ENCODE data around the gene MAK. TPM values are rescaled to one million over a fixed set of nuclear protein-coding genes. Genes with fewer than 3 reads are reported as not detected.
"Not testable (repeated sequence)": the region's sequence is repeated elsewhere in the genome, so short reads cannot be mapped to it uniquely, and the experiment has no call there.

Gene MAK
- total RNA-seq, 1 experiment from 2014 or later: not detected

DNA sequence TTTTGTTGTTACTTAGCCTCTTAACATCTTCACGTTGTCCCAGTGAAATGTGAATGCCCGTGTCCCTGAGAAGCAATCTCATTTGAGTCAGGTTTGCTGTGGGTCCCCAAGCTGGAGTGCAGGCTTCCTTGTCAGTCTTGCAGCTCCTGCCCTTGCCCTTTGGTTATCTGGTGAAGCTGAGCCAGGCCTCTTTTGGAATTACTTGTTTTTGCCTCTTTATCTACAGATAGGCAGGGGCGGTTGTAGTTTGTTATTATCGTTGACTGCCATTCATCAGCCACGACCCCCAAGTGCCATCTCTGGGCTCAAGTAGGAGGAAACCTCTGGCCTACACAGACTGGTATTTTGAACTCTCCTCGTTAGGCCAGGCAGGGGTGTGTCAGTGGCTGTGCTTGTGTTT is 113.3 kb downstream of the MAK start:
- DNase-seq (ENCODE audit: low read depth): no peak

DNA sequence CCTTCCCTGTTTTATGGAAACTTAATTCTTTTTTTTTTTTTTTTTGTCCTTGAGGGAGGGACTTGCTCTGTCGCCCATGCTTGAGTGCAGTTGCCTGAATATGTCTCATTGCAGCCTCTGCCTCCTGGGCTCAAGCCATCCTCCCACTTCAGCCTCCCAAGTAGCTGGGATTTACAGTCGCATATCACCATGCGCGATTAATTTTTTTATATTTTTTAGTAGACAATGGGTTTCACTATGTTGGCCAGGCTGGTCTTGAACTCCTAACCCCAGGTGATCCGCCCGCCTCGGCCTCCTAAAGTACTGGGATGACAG is 114.8 kb downstream of the MAK start:
- DNase-seq (ENCODE audit: low read depth): peak; percentile 29

DNA sequence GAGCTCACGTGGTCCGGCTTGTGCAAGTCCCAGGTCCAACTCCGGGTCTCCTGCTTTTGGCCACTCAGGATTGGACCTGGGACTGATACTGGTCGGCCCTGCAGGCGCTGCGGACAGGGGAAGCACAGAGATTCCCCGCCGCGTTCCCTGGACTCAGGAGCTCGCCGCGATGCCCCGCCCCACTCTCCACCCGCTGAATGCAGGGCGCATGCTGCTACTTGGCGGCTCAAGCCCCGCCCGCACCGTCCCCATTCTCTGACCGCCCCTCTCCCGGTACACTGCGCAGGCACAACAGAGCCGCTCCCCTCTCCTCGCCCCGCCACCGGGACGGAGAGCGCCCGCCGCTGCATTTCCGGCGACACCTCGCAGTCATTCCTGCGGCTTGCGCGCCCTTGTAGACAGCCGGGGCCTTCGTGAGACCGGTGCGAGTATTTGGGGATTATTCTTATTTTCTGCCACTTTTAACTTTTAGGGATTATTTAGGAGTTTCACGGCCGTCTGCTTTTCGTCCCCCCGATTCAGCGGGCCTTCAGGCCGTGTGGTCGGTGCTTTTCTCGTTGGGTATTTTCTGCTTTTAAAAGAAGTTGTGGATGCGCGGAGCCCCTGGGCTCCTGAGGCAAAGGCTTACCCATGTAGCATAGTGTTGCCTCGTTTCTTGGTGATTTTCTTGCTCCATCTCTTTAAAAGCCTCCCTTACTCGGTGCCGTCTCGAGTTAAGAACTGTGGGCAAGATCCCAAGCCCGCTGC is 115.3 kb downstream of the MAK start, which contains the start of gene TMEM14C:
TMEM14C (plus strand) TSS at position 251 of the 747 bp plus-strand sequence. CDS start 1,544 bp downstream, outside the sequence.
- DNase-seq (ENCODE audit: low read depth): peak; percentile 95

DNA sequence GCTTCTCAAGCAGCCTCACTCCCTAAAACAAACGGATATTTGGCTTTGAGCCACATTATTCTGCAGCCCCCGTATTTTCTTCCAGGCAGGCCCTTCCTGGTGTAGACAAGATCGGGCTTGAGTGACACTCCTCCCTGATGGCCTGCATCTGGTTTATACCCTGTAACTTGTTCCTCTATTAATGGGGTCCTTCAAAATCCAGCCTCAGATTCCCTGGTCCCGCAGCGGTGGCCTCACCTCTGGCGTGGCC is 115.8 kb downstream of the MAK start:
- DNase-seq (ENCODE audit: low read depth): no peak

DNA sequence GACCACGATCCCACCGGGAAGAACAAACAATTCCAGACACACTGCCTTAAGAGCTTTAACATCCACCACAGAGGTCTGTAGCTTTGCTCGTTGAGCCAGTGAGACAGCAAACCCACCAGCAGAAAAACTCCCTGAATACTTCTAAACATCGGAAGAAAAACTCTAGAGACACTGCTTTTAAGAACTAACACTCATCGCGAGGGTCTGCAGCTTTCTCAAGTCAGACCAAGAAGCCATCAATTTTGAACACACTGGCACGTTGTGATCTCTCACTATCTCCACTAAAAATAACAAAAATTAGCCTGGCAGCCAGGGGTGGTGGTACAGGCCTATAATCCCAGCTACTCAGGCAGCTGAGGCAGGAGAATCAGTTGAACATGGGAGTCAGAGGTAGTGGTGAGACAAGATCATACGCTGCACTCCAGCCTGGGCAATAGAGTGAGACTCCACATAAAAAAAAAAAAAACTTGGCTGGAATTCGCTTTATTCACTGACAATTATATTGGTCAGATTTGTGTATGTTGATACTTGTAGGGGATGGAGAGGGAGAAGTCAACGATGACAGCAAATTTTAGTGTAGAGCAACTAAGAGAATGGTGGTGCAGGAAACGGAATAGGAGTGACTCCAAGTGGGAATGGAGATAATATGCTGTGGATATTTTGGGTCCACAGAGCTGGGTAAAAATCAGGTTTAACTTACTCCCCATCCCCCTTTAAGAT is 116.3 kb downstream of the MAK start:
- DNase-seq (ENCODE audit: low read depth): no peak

GRCh38 chr6:10720960-10721849 is 117.1 kb downstream of the MAK start:
- not testable (repeated sequence) for DNase-seq (ENCODE audit: low read depth)

DNA sequence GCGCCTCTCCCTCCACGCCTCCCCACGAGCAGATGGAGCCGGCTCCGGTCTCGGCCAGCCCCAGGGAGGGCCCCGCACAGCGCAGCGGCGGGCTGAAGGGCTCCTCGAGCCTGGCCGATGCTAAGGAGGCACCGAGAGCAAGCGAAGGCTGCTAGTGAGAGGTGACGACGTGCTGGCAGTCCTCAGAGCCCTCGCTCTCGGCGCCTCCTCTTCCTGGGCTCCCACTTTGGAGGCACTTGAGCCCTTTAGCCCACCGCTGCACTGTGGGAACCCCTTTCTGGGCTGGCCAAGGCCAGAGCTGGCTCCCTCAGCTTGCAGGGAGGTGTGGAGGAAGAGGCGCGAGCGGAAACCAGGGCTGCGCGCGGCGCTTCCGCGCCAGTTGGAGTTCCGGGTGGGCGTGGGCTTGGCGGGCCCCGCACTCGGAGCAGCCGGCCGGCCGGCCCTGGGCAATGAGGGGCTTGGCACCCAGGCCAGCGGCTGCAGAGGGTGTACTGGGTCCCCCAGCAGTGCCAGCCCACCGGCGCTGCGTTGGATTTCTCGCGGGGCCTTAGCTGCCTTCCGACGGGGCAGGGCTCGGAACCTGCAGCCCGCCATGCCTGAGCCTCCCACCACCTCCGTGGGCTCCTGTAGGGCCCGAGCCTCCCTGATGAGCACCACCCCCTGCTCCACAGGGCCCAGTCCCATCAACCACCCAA is 117.9 kb downstream of the MAK start:
- DNase-seq (ENCODE audit: low read depth): no peak

GRCh38 chr6:10719964-10720264 is 118.4 kb downstream of the MAK start:
- no peak for DNase-seq (ENCODE audit: low read depth)

GRCh38 chr6:10719296-10719963 is 118.9 kb downstream of the MAK start:
- DNase-seq (ENCODE audit: low read depth): no peak

- no peak for DNase-seq (ENCODE audit: low read depth)
Observed at GRCh38 chr6:10713962-10714361, 124.4 kb downstream of the MAK start.

Other genes with a start within 250 kb of the MAK start
- gene C6orf52, start 143.9 kb downstream of the MAK start, total RNA-seq (2014; rRNA removed): not detected in 2 replicates
- 28.1 and 32.2 TPM in 2 replicates for gene PAK1IP1, start 143.6 kb downstream of the MAK start, total RNA-seq (2014; rRNA removed)
- 165 and 197 TPM in 2 replicates for gene TMEM14C, start 115.5 kb downstream of the MAK start, total RNA-seq (2014; rRNA removed)
- gene TMEM14B, start 90.7 kb downstream of the MAK start, total RNA-seq (2014; rRNA removed): 79.0 and 91.4 TPM in 2 replicates
- not detected in 2 replicates for gene GCM2, start 43.5 kb upstream of the MAK start, total RNA-seq (2014; rRNA removed)
- gene SYCP2L, start 48.5 kb upstream of the MAK start, total RNA-seq (2014; rRNA removed): 0.06 TPM in 1 of 2 replicates, not detected in the other
- gene ELOVL2, start 205.8 kb upstream of the MAK start, total RNA-seq (2014; rRNA removed): 0.06 TPM in 1 of 2 replicates, not detected in the other